ENCODE data around the gene SLC38A10.

SLC38A10 gene

GRCh38 chr17:81222906-81223761, 72.0 kb downstream of the SLC38A10 start, which contains the start of gene CEP131:
Gene CEP131 (minus strand): TSS chr17:81222965. CDS start chr17:81220056, 2,909 bp downstream.
- peak; percentile 96 for DNase-seq

GRCh38 chr17:81222620-81222905, 72.5 kb downstream of the SLC38A10 start:
- no peak for DNase-seq

- no peak for DNase-seq
These were observed 73.1 kb downstream of the SLC38A10 start for GRCh38 chr17:81221842-81222619.

- no peak for DNase-seq
These were observed 73.7 kb downstream of the SLC38A10 start for GRCh38 chr17:81221371-81221841.

- DNase-seq, result no peak
These were observed 75.5 kb downstream of the SLC38A10 start for GRCh38 chr17:81219476-81220180.

GRCh38 chr17:81218991-81219390, 76.1 kb downstream of the SLC38A10 start:
- no peak for DNase-seq

GRCh38 chr17:81218459-81218858, 76.6 kb downstream of the SLC38A10 start:
- no peak for DNase-seq

GRCh38 chr17:81217491-81217890, 77.6 kb downstream of the SLC38A10 start:
- no peak for DNase-seq

- no peak for DNase-seq
These were observed 81.1 kb downstream of the SLC38A10 start for GRCh38 chr17:81213978-81214377.

- no peak for DNase-seq
These were observed 82.7 kb downstream of the SLC38A10 start for GRCh38 chr17:81212365-81212764.

- DNase-seq, result no peak
These were observed 84.2 kb downstream of the SLC38A10 start for GRCh38 chr17:81210868-81211267.

GRCh38 chr17:81210466-81210865, 84.6 kb downstream of the SLC38A10 start:
- DNase-seq, result no peak

GRCh38 chr17:81209141-81209540, 86.0 kb downstream of the SLC38A10 start:
- DNase-seq, result no peak

- DNase-seq, result no peak
These were observed 86.5 kb downstream of the SLC38A10 start for GRCh38 chr17:81208651-81209050.

- peak; percentile 71 for DNase-seq
These were observed 87.2 kb downstream of the SLC38A10 start for GRCh38 chr17:81207610-81208581.

- no peak for DNase-seq
These were observed 88.5 kb downstream of the SLC38A10 start for GRCh38 chr17:81206657-81207056.

- no peak for DNase-seq
These were observed 88.9 kb downstream of the SLC38A10 start for GRCh38 chr17:81206166-81206565.

- no peak for DNase-seq
These were observed 90.5 kb downstream of the SLC38A10 start for GRCh38 chr17:81204578-81204977.

- no peak for DNase-seq
These were observed 92.0 kb downstream of the SLC38A10 start for GRCh38 chr17:81203136-81203535.

- DNase-seq, result no peak
These were observed 92.8 kb downstream of the SLC38A10 start for GRCh38 chr17:81202318-81202717.

GRCh38 chr17:81200695-81201580, 94.2 kb downstream of the SLC38A10 start:
- peak; percentile 20 for DNase-seq

Data from COR-L47 (cell line).